Thoracic aorta (tissue), 2 donors: ENCODE results near the gene RNF183. TPM values are rescaled to one million over a fixed set of nuclear protein-coding genes. Genes with fewer than 3 reads are reported as not detected.

Source experiments
- ATAC-seq: fragments of 150-250 bp; one replicate; pipeline ENCODE4 v1.8.0; 2017; ENCODE audit warnings: low read depth; ENCODE audit not compliant: insufficient number of reproducible peaks, low FRiP score
- DNase-seq: peaks from one replicate; pipeline ENCODE4 v3.0.0-alpha.2; 2020; ENCODE audit warnings: low spot score
- H3K27ac ChIP-seq, 2 donors: fragments of 200-600 bp; sonication (generic); 1 replicate in 1 of 2; 2 replicates in 1 of 2; pipeline ENCODE4 v1.5.1; 2016; ENCODE audit warnings: mild to moderate bottlenecking in 2 of 2, moderate library complexity in 2 of 2
- H3K27me3 ChIP-seq: fragments of 200-600 bp; sonication (generic); replicated peaks from 2 replicates; pipeline ENCODE4 v1.6.0; 2016; ENCODE audit warnings: mild to moderate bottlenecking; ENCODE audit not compliant: insufficient read depth
- H3K36me3 ChIP-seq: fragments of 200-600 bp; sonication (generic); one replicate; pipeline ENCODE4 v1.5.1; 2016
- H3K4me1 ChIP-seq, 2 donors: fragments of 200-600 bp; sonication (generic); 1 replicate in 1 of 2; 2 replicates in 1 of 2; pipeline versions ENCODE4 v1.5.1 to v1.6.0; 2016; ENCODE audit warnings: low read depth in 2 of 2, mild to moderate bottlenecking in 1 of 2; ENCODE audit not compliant: control insufficient read depth in 1 of 2
- H3K4me3 ChIP-seq: fragments of 200-600 bp; sonication (generic); 2 replicates; pipeline ENCODE4 v1.5.1; 2016; ENCODE audit warnings: mild to moderate bottlenecking
- H3K9me3 ChIP-seq: fragments of 200-600 bp; sonication (generic); 2 replicates; pipeline ENCODE4 v1.5.1; 2016
- CTCF ChIP-seq: fragments of 200-600 bp; sonication (generic); IDR thresholded peaks from one replicate; pipeline ENCODE4 v1.5.1; 2019; ENCODE audit warnings: antibody characterized with exemption
- total RNA-seq, 2 donors: library from RNA; depleted of rRNA; stranded (reverse); fragments of >200 nt; gene quantifications; one replicate each; pipeline versions ENCODE4 v1.1.0 to v1.2.3, GENCODE V29; 2016

Gene RNF183
- total RNA-seq, 2 donors from 2014 or later, result not detected

DNA sequence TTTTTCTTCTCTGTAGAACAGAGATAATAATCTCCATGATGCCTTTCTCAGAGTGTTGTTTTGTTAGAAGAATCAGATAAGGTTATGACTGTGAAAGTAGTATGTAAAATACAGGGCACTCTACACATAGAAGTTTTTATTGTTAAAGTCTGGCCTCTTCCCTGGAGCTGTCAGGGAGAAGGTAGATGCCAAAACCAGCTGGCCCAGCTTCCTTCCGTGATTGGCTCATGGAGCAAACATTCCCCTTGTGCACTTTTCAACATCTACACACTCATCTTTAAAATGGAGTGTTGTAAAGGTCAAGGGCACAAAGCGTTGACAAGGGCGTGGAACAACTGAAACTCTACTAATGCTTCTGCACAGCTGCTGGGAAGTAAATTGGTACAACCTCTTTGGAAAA, 7.4 kb upstream of the RNF183 start:
- Histone ChIP-seq H3K9me3 (no peaks in the 10 kb centered on the region), H3K36me3 (no peaks in the 10 kb centered on the region), H3K27me3 (no peaks in the 10 kb centered on the region), H3K27ac (no peak overlapping the region), H3K4me3 (no peak overlapping the region), H3K4me1 (peaks cover 0 to 5% of the 10 kb centered on the region in 2 donors)
- ATAC-seq, result no peak
- no peak for TF ChIP-seq CTCF
- DNase-seq, result no peak

- no peaks in the 10 kb centered on the region for H3K27me3 ChIP-seq
- ATAC-seq, result no peak
- H3K9me3 ChIP-seq, result no peaks in the 10 kb centered on the region
- peak; percentile 39 for TF ChIP-seq CTCF
- DNase-seq, result no peak
- no peaks in the 10 kb centered on the region for H3K4me1 ChIP-seq
- no peaks in the 10 kb centered on the region for H3K36me3 ChIP-seq
- H3K4me3 ChIP-seq, result no peak overlapping the region
- no peak overlapping the region for H3K27ac ChIP-seq
Measured at GRCh38 chr9:113309204-113309813, 6.1 kb upstream of the RNF183 start.

DNA sequence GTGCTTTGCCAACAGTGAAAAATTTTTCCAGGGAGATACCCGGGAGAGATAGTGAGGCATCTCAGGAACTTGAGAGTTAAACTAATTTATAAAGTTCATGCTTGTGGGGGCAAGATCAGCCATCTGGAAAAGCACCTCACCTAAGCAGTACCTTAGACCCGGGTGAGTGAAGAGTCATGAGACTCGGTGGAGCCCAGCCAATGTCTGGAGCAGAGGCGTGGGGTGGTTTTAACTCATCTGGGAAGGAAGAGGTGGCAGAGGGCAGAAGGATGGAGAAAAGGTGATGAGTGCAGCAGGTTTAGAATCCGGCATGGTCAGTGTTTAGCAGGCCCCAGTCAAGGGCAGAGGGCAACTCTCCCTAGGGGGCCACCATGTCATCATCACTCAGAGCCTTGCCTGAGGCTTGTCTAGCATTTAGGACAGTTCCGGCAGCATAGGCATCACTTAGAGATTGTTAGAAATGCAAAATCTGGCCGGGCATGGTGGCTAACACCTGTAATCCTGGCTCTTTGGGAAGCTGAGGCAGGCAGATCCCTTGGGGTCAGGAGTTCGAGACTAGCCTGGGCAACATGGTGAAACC, 4.3 kb upstream of the RNF183 start:
- Histone ChIP-seq H3K27me3 (no peaks in the 10 kb centered on the region), H3K36me3 (no peaks in the 10 kb centered on the region), H3K4me1 (no peaks in the 10 kb centered on the region), H3K27ac (no peak overlapping the region), H3K9me3 (no peaks in the 10 kb centered on the region), H3K4me3 (no peak overlapping the region)
- no peak for TF ChIP-seq CTCF
- DNase-seq (no peak), ATAC-seq (no peak)

GRCh38 chr9:113306566-113306965, 3.4 kb upstream of the RNF183 start:
- Histone ChIP-seq H3K9me3 (no peaks in the 10 kb centered on the region), H3K4me3 (no peak overlapping the region), H3K27me3 (no peaks in the 10 kb centered on the region), H3K36me3 (no peaks in the 10 kb centered on the region), H3K4me1 (no peaks in the 10 kb centered on the region), H3K27ac (no peak overlapping the region)
- no peak for ATAC-seq
- no peak for TF ChIP-seq CTCF
- no peak for DNase-seq

DNA sequence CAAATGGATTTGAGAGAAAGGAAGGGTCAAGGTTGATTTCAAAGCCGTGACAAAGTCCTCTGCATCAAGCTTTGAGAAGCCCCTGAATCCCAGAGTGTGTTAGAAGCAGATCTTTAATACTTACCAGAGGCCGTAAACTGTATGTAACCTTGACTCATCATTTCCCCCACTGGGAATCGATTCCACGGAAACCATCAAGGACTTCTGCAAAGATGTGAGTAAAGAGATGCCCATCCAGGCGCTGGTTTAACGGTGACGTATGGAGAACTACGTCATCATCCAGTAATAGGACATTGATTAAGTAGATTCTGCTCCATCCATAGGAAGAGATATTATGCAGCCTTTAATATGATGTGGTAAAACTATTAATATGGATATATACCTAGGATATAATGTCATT, 1.6 kb downstream of the RNF183 start:
- no peaks in the 10 kb centered on the region for H3K9me3 ChIP-seq
- DNase-seq (no peak), ATAC-seq (no peak)
- H3K36me3 ChIP-seq, result no peaks in the 10 kb centered on the region
- H3K27me3 ChIP-seq, result no peaks in the 10 kb centered on the region
- H3K4me3 ChIP-seq, result no peak overlapping the region
- H3K27ac ChIP-seq, result no peak overlapping the region
- no peak for TF ChIP-seq CTCF
- no peaks in the 10 kb centered on the region for H3K4me1 ChIP-seq
